HG02885 (cell line): Measurements from ENCODE around the gene TULP4.
A peak's percentile ranks its signal among the peaks of the same experiment; 100 is the strongest.
"Not testable (repeated sequence)": the region's sequence is repeated elsewhere in the genome, so short reads cannot be mapped to it uniquely, and the experiment has no call there.

Experiments
- ATAC-seq: cut with Tn5 transposase; IDR thresholded peaks from one replicate; pipeline ENCODE4 v1.9.1; 2021; ENCODE audit warnings: mild to moderate bottlenecking; ENCODE audit not compliant: unreplicated experiment, poor library complexity

Gene TULP4

DNA sequence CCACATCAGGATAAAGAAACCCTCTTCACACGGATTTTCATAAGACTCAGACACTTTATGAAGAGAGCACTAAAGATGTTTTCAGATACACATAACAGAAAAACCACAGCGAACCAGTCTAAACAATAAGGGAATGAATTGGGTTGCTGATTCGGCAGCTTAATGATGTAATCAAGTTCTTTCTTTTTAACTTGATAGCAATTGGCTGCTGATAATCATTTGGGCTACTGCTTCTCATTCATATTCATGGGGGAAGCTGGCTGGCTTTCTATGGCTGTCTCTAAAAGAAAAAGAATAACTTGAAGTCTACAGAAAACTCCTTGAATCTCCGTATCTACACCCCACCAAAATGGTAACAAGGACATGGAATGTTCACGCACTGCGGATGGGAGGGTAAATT, 227.6 kb downstream of the TULP4 start:
- no peak for ATAC-seq

DNA sequence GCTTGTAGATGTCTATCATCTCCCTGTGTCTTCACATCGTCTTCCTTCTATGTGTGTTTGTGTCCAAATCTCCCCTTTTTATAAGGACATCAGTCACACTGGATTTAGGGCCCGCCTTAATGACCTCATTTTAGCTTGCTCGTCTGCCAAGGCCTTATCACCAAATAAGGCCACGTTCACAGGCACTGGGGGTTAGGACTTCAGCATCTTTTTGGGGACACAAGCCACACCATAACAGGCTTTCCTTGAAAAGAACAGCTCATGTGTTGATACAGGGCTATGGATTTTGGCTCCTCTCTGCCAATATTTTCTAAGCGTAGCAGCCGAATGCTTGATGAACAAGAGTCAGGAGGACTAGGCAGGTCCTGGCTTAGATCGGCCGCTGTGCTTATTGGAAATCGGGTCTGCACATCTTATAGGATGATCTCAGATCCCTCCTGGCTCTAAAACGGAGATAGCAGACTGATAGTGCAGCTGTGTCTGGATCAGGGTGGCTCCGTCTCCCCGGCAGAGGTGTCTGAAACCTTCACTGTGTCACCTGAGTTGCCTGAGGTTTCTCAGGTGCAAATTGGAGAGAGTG, 231.4 kb downstream of the TULP4 start:
- no peak for ATAC-seq

DNA sequence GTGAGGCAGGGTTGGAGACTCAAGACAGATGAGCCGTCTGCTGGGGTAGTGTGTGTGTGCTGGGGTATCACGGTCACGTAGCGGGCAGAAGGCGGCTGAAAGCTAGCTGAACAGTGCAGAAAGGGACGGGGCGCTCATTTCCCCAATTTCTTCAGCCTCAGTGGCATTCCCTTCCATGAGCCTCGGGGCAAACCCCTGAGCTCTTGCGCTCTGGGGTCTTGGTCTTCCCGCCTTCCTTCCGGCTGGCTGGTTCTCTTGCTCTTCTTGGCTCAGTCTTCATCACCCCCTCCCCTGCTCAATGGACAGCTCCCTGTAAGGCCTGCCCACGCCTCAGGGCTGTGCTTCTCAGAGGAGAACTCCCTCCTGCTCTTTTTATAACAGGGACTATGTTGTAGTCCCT, 232.2 kb downstream of the TULP4 start:
- ATAC-seq = no peak

DNA sequence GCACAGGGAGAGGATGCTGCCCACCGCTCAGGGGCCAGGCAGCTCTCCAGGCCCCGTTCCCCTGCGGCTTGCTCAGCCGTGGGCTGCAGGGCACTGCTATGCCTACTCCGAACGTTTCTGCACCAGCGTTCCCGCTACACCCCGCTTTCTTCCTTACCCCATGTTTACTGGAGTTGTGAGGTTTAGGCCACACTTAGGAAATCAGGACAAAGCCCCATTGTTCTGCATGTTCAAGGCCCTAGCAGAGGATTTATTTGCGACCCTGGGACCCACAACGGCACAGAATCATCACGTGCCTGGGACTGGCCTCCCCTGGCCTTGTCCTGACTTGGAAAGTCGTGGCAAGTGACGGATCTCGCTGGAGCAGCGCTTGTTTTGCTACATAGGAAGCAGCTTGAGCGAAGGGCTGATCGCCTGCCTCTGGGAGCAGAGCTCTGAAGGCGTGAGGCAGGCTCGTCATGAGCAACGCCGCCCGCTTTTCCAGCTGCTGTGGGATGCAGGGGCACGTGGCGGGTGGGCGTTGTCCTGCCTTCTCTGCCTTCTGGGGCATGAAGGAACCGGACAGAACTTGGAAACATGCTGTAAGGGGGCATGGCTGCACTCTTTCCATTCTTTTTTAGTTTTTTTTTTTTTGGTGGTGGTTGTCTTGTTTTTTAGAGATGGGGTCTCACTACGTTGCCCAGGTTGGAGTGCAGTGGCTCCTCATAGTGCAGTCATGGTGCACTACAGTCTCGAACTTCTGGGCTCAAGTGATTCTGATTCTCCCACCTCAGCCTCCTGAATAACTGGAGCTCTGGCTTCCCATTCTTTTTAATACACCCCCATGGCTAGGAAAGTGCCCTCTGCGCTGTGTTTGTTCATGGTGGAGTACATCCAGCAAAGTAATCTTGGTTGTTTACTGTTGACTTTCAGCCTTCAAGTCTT, 233.0 kb downstream of the TULP4 start:
- ATAC-seq = no peak

DNA sequence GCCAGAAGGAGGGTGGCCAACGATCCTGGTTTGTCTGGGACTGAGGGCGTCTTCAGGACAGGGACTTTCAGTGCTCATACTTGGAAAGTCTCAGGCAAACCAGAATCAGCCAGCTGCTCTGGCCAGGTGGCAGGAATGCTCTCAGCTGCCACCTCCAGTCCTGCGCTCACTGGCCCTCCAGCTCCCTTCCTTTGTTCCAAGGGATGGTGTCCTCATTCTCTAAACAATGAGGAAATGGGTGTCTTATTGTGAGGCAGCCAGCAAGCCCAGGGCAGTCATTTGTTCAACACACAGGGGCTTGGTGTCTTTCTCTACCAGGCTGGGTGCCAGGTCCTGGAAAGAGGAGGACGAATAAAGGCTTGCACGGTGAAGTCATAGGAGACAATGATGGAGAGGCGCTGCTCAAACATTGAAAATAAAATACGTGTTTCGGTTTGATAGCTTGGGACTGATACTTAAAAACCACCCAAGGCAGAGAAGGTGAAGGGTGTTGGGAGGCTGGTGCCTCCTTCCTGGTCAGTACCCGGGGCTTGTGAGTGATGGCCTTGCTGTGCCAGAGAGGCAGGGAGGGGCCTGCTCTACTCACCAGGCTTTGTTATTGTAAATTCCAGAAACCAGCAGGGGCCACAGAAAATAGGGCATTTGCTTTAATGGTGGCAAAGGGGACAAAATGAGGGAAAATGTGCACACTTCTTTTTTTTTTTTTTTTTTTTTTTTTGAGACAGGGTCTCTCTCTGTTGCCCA, 236.3 kb downstream of the TULP4 start:
- ATAC-seq = no peak

DNA sequence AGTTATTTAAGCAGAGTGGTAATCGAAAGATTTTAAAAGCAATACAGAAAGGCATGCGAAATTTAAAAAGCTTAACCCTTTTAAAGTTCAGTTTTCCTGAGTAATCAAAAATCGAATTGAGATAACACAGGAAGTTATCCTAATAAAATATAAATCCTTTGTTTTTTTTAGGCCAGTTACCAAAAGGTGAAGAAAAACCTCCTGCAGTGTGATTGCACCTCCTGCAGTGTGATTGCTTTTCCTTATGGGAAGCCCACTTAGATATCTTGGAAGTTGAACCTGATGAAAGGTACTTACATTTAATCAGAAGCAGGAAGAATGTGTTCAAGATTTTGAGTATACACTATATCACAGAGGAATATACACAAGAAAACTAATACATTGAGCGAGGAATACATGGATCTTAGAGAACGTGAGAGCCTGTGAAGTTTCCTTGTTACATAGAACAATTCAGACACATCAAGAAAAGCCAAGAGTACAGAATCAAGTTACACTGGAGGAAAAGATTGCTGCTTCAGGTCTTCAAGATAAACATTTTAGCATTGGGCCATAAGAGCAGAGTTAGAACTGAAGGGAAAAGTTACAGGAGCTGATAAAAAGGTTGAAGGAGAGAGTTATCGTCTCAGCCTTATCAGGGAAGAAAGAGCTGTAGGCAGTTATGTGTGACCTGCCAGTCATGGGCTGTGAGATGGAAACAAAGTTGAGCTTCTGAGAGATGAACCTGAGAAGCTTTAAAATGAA, 240.0 kb downstream of the TULP4 start:
- ATAC-seq = no peak

DNA sequence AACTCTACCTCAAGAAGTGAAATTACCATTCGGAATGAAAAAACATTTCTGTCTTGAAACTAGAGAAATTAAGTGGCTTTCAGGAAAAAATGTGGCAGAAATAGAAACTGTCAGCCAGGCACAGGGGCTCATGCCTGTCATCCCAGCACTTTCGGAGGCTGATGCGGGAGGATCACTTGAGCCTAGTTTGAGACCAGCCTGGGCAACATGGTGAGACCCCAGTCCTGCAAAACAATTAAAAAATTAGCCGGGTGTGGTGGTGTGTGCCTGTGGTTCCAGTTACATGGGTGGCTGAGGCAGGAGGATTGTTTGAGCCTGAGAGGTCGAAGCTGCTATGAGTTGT, 240.5 kb downstream of the TULP4 start:
- no peak for ATAC-seq

DNA sequence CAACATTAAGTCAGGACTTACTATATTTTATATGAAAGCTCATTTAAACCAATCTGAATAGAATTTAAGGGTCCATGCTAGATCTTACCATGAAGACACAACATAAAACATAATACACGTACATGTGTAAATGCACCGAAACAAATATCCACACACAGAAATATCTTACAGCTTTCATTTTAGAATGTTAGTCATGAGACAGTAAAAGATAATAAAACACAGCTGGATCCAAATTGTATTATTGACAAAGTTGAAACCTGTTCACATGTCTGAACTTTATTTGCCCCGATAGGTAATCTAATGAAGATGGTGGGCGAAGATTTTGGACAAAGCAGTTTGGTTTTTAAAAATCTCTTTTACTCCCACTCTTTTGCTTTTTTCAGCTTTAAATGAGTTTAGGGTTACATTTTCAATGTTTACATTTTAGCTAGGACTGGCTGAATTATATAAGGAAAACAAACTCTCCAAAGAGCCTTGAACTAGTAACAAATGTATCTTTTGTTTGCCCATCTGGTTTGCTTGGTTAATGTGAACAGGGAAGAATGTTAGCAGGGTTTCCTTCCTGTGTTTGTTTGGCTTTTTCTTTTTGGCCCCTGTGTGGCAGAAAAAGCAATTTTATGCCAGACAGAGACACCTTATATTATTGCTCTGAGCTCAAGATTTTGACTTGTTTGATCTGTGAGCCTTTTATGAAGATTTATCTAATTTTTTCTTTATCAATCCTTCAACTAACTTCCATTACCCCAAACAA, 242.5 kb downstream of the TULP4 start:
- no peak for ATAC-seq

DNA sequence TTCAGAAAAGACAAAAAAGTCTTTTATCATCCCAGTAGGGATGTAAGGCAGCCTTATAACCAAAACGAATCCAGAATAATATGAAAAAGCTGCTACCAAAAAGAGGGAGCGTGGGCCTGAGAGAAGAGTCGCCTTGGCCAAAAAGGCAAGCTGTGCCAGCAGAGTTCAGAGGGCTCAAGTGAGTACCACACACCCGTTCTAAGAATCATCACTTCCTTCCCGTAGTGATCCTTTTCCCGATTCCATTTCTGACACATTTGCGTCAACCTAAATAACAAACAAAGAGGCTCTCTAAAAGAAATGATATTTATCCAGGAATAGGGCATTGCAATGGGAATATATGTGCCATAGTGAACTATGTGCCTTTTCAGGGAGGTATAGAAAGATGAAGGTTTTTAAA, 243.8 kb downstream of the TULP4 start:
- ATAC-seq = no peak

DNA sequence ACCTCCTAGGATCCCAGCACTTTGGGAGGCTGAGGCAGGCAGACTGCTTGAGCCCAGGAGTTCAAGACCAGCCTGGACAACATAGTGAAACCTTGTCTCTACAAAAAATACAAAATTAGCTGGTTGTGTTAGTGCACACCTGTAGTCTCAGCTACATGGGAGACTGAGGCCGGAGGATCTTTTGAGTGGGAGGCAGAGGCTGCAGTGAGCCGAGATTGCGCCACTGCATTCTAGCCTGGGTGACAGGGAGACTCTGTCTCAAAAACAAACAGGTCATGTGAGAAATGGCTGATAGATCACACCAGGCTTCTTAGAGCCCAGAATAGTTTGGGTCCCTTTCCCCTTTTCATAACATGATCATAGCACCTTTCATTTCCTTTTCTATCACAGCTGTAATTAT, 244.8 kb downstream of the TULP4 start:
- not testable (repeated sequence) for ATAC-seq

DNA sequence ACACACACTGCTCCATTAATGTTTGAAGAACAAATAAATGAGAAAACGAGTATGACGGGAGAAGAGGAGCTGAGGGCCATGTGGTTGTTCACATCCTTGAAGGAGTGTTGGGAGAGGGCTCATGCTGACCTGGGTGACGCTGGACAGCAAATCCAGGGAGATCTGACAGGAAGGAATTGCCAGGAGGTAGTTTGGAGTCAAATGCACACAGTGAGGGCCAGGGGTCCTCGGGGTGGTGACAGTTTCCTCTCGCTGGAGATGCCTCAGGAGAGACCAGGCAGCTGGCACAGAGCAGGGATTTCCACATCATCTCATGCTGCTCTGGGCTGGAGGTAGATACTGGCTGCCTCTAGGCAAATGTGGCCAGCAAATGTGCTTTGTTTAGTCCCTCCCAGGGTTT, 245.7 kb downstream of the TULP4 start:
- ATAC-seq = no peak

DNA sequence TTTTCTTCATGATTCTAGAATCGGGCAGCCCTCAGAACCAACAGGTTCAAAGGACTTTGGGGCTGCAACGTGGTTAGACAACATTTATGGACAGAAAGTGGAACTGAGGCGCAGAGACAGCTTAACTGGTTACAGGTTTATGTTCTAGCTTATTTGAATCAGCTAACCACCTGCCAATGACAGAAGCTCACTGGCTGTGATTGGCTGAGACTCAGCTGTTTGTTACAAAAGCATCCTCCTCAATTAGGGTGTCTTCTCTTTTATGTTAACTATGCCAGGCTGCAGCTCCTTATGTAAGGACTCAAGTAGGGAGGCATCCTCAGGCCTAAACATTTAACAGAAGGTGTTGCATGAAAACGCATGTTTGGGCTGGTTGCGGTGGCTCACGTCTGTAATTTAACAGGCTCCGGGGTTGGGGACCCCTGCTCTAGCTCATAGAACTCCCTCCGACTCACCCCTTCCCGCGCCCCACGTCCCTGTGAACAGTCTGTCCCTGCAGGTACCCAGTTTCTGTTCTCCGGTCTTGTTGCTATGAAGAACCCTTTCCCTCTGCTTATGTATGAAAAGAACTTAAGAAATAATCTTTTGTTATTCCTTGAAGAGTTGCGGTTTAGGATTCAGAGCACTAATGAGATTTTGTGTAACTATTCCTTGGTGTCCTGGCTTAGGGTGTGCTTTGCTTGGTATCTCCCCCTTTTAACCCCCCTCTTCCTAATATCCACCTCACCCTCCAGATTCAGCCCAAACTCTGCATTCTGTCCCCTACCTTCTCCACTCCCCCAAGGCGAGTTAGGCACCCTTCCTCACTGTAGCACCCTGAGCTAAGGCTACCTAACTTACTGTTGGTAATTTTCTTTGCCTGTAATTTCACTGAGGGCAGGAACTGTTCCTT, 246.4 kb downstream of the TULP4 start:
- ATAC-seq = no peak

DNA sequence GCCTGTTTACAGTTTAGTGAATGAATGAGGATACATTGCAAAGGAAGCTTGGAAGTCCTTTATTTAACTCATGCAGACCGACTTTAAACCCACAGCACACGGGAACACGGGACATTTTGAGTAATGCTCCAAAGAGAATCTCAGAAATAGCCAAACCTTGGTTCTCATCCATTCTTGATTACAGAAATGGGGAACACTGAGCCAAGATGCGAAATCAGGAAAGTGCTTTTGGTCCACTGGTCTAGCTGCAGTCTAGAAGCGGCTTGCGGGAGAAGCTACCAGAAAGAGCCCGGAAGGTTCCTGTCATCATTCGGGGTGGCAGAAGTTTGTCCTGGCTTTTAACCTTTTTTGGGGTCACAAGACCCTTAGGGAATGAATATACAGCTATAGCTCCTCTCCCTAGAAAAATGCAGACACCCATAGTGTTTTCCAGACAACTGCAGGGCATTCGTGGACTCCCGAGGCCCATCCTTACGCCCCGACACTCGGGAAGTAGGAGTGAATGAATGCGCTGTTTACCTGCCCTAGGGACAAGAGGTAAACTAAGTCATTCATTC, 247.2 kb downstream of the TULP4 start:
- ATAC-seq = no peak

DNA sequence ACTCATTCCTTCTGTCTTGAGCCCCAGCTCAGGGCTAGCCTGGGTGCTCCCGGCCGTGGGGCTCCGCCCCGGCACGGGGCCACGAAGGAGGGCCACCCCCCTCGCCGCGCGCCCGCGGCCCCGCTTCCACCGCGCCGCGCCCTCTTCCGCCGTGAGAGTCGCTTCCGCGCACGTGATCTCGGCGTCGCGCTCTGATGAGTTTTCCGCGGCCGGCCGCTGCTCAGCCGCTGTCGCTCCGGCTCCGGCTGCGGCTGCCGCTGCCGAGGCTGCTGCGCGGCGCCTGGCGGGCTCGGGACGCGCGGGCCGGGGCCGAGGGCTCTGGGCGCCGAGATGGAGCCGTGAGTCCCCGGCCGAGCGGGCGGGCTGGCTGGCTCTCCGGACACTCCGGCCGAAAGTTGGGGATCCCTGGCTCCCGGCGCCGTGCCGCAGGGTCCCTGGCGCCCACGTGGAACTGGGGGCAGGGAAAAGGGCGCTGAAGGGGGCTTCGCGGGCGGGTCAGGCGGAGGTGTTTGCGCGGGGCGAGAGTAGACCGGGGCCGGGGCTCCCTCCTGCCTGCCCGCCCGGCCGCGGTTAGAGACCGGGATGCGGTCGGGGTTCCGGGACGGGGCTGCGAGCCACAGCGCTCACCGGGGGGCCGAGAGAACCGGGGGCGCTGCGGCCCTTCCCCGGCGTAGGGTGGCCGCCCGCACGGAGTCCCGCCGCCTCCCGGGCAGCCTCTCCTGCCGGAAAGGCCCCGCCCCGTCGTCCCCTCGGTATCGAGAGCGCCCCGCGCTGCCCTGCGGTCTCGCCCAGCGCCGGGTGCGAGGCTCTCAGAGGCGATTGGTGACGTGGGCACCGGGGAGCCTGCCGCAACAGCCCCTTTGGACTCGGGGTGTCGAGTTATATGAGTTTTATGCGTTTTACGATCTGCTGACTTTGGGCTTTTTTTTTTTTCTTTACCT, 247.9 kb downstream of the TULP4 start, which contains the start of gene TMEM181:
TMEM181 (plus strand) TSS at position 197 of the 941 bp plus-strand sequence; CDS start at position 331, 134 bp downstream.
- peak; percentile 85 for ATAC-seq

DNA sequence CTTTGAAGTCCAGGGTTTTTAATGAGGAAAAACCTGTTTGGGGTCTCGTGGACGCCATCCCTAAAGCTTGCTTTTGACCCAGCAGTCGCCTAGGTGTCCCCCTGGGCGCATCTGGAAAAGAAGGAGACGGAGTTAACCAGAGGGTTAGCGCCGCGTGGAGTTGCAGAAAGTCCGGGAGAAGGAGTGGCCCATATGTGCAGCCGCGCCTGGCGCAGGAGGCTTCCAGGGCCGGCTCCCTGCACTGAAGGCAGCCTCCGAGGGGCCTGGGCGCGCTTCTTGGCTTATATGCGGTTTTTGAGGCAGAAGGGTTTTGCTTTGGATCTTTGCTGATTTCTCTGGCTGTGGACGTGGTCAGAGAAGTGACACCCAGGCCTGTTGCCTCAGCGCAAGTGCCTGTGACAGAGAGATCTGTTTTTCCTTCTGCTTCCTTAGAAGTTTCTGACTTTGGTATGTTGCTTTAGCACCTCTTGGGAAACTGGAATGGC, 248.6 kb downstream of the TULP4 start:
- ATAC-seq = no peak
